ENCODE results near the gene IPO13. TPM values are rescaled to one million over a fixed set of nuclear protein-coding genes. Genes with fewer than 3 reads are reported as not detected.

Gene IPO13
- total RNA-seq, 2 experiments from 2014 or later = 8.0 to 12.4 TPM

DNA sequence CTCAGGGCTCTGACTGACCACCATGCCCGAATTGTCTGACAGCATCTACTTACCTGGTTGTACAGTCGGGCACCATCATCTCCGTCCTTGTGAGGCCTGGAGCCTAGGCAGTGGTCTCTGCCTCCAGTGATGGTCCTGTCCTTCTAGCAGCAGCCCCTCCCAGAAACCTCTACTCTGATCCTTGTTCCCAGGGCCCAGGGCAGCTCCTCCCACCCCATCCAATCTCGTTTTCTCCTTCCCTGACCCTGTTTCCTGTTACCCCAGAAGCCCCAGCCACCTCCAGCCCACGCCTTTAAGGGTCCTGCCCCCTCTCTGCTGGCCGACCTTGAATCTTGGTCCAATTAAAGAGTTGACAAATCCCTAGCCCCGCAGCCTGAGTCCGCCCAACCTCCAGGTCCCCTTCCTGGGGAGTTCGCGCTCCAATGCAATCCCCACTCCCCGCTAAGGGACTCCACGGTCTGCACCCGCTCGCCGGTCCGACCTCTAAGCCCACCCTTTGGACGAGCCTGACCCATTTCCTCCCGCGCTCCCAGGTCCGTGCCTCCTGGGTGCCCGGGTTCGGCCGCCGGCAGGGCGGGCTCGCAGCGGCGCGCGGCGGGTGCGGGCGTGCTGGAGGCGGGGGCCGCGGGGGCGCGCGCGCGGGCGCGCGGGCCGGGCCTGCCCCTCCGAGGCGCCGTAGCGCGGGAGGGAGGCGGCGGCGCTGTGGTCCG is 32.0 kb downstream of the IPO13 start, which contains the start of gene B4GALT2:
TSS of gene B4GALT2 (plus strand) at position 660 of the 710 bp plus-strand sequence. CDS start 1,951 bp downstream, outside the sequence.
- intact Hi-C loops (cut with micrococcal nuclease) = no loop called here
- CTCF ChIA-PET = no interaction called here

DNA sequence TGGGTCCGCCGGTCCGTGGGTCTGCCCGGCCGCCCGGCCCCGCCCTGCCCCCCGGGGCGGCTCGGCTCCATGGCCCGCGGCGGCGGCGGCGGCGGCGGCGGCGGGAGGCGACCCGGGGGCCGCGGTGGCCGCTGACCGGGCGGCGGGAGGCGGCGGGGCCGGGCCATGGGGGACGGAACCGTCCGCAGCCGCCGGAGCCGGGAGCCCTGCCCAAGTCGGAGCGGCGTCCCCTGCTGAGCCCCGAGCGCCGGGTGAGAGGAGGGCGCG is 32.4 kb downstream of the IPO13 start:
- no peak overlapping the region for H3K27ac Mint-ChIP-seq
- intact Hi-C loops (cut with micrococcal nuclease) = no loop called here
- H3K36me3 Mint-ChIP-seq (ENCODE audit: low read depth) = peaks cover 33% of the 10 kb centered on the region
- H3K27me3 Mint-ChIP-seq (ENCODE audit: low read depth) = no peaks in the 10 kb centered on the region
- peaks cover 36% of the 10 kb centered on the region for H3K4me1 Mint-ChIP-seq (ENCODE audit: low read depth)
- CTCF ChIA-PET = no interaction called here
- H3K9me3 Mint-ChIP-seq = no peaks in the 10 kb centered on the region
- DNase-seq = no peak
- no peak overlapping the region for H3K4me3 Mint-ChIP-seq

More for the DNA sequence above, 32.0 kb downstream of the IPO13 start, which contains the start of gene B4GALT2:
- Mint-ChIP-seq H3K4me3 (peak within 1 kb of the TSS; percentile 82), H3K9me3 (no peaks in the 10 kb centered on the region), H3K4me1 (ENCODE audit: low read depth) (peaks cover 41% of the 10 kb centered on the region), H3K36me3 (ENCODE audit: low read depth) (peaks cover 33% of the 10 kb centered on the region), H3K27ac (no peak within 1 kb of the TSS), H3K27me3 (ENCODE audit: low read depth) (no peaks in the 10 kb centered on the region)
- peak; percentile 22 for DNase-seq

GRCh38 chr1:43979528-43980254 is 32.9 kb downstream of the IPO13 start:
- CTCF ChIA-PET = no interaction called here
- H3K9me3 Mint-ChIP-seq = no peaks in the 10 kb centered on the region
- peak; percentile 23 for DNase-seq
- H3K36me3 Mint-ChIP-seq (ENCODE audit: low read depth) = peaks cover 33% of the 10 kb centered on the region
- H3K4me3 Mint-ChIP-seq = peak overlapping the region; percentile 82
- no peaks in the 10 kb centered on the region for H3K27me3 Mint-ChIP-seq (ENCODE audit: low read depth)
- intact Hi-C loops (cut with micrococcal nuclease) = no loop called here
- peaks cover 35% of the 10 kb centered on the region for H3K4me1 Mint-ChIP-seq (ENCODE audit: low read depth)
- H3K27ac Mint-ChIP-seq = no peak overlapping the region

GRCh38 chr1:43980255-43981134 is 33.7 kb downstream of the IPO13 start:
- H3K4me1 Mint-ChIP-seq (ENCODE audit: low read depth) = peaks cover 35% of the 10 kb centered on the region
- CTCF ChIA-PET = no interaction called here
- DNase-seq = no peak
- H3K9me3 Mint-ChIP-seq = no peaks in the 10 kb centered on the region
- peak overlapping the region; percentile 82 for H3K4me3 Mint-ChIP-seq
- no peak overlapping the region for H3K27ac Mint-ChIP-seq
- intact Hi-C loops (cut with micrococcal nuclease) = no loop called here
- no peaks in the 10 kb centered on the region for H3K27me3 Mint-ChIP-seq (ENCODE audit: low read depth)
- H3K36me3 Mint-ChIP-seq (ENCODE audit: low read depth) = peaks cover 35% of the 10 kb centered on the region

- H3K27me3 Mint-ChIP-seq (ENCODE audit: low read depth) = no peaks in the 10 kb centered on the region
- intact Hi-C loops (cut with micrococcal nuclease) = no loop called here
- H3K4me3 Mint-ChIP-seq = no peak overlapping the region
- DNase-seq = no peak
- H3K27ac Mint-ChIP-seq = no peak overlapping the region
- CTCF ChIA-PET = no interaction called here
- peaks cover 37% of the 10 kb centered on the region for H3K36me3 Mint-ChIP-seq (ENCODE audit: low read depth)
- no peaks in the 10 kb centered on the region for H3K9me3 Mint-ChIP-seq
- peaks cover 31% of the 10 kb centered on the region for H3K4me1 Mint-ChIP-seq (ENCODE audit: low read depth)
These were observed 34.4 kb downstream of the IPO13 start for GRCh38 chr1:43981135-43981491.

GRCh38 chr1:43981636-43982035 is 34.9 kb downstream of the IPO13 start:
- Mint-ChIP-seq H3K9me3 (no peaks in the 10 kb centered on the region), H3K4me1 (ENCODE audit: low read depth) (peaks cover 26% of the 10 kb centered on the region), H3K36me3 (ENCODE audit: low read depth) (peaks cover 33% of the 10 kb centered on the region), H3K27me3 (ENCODE audit: low read depth) (no peaks in the 10 kb centered on the region), H3K4me3 (no peak overlapping the region), H3K27ac (no peak overlapping the region)
- no peak for DNase-seq
- intact Hi-C loops (cut with micrococcal nuclease) = no loop called here
- CTCF ChIA-PET = no interaction called here

- H3K9me3 Mint-ChIP-seq = no peaks in the 10 kb centered on the region
- H3K4me1 Mint-ChIP-seq (ENCODE audit: low read depth) = peaks cover 20% of the 10 kb centered on the region
- intact Hi-C loops (cut with micrococcal nuclease) = no loop called here
These were observed 35.5 kb downstream of the IPO13 start for GRCh38 chr1:43982241-43982640.

GRCh38 chr1:43982808-43983207 is 36.1 kb downstream of the IPO13 start:
- peaks cover 14% of the 10 kb centered on the region for H3K4me1 Mint-ChIP-seq (ENCODE audit: low read depth)
- peaks cover 22% of the 10 kb centered on the region for H3K36me3 Mint-ChIP-seq (ENCODE audit: low read depth)
- no peak for DNase-seq
- no peaks in the 10 kb centered on the region for H3K27me3 Mint-ChIP-seq (ENCODE audit: low read depth)
- no peak overlapping the region for H3K4me3 Mint-ChIP-seq
- no peak overlapping the region for H3K27ac Mint-ChIP-seq
- CTCF ChIA-PET = no interaction called here
- H3K9me3 Mint-ChIP-seq = no peaks in the 10 kb centered on the region
- intact Hi-C loops (cut with micrococcal nuclease) = no loop called here

More at GRCh38 chr1:43982241-43982640, 35.5 kb downstream of the IPO13 start:
- no peak overlapping the region for H3K27ac Mint-ChIP-seq
- no peak for DNase-seq
- CTCF ChIA-PET = no interaction called here
- H3K36me3 Mint-ChIP-seq (ENCODE audit: low read depth) = peaks cover 27% of the 10 kb centered on the region
- H3K4me3 Mint-ChIP-seq = no peak overlapping the region
- H3K27me3 Mint-ChIP-seq (ENCODE audit: low read depth) = no peaks in the 10 kb centered on the region

GRCh38 chr1:43983253-43983899 is 36.6 kb downstream of the IPO13 start:
- CTCF ChIA-PET = no interaction called here
- H3K27me3 Mint-ChIP-seq (ENCODE audit: low read depth) = no peaks in the 10 kb centered on the region
- H3K9me3 Mint-ChIP-seq = no peaks in the 10 kb centered on the region
- H3K4me3 Mint-ChIP-seq = no peak overlapping the region
- DNase-seq = no peak
- H3K36me3 Mint-ChIP-seq (ENCODE audit: low read depth) = peaks cover 18% of the 10 kb centered on the region
- H3K4me1 Mint-ChIP-seq (ENCODE audit: low read depth) = peaks cover 10% of the 10 kb centered on the region
- no peak overlapping the region for H3K27ac Mint-ChIP-seq
- intact Hi-C loops (cut with micrococcal nuclease) = no loop called here

DNA sequence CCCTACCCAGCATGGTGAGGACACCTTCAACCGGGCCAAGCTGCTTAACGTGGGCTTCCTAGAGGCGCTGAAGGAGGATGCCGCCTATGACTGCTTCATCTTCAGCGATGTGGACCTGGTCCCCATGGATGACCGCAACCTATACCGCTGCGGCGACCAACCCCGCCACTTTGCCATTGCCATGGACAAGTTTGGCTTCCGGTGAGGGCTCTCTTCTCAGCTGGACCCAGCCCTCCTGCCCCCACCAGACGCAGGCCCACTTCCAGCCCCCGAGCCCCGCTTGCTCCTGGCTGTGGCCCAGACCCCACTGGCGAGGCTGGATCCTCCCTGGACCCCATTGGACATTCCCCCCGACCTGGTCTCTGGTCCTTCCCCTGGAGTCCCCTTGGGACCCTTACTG is 38.1 kb downstream of the IPO13 start:
- intact Hi-C loops (cut with micrococcal nuclease) = no loop called here

GRCh38 chr1:43985984-43986595 is 39.3 kb downstream of the IPO13 start:
- Mint-ChIP-seq H3K36me3 (ENCODE audit: low read depth) (peaks cover 8% of the 10 kb centered on the region), H3K4me3 (no peak overlapping the region), H3K4me1 (ENCODE audit: low read depth) (peaks cover 3% of the 10 kb centered on the region), H3K27ac (no peak overlapping the region), H3K9me3 (no peaks in the 10 kb centered on the region), H3K27me3 (ENCODE audit: low read depth) (no peaks in the 10 kb centered on the region)
- intact Hi-C loops (cut with micrococcal nuclease) = no loop called here
- CTCF ChIA-PET = interaction anchor here (1.3 kb wide), 1 partner anchor 62 kb away, joined by 4 read pairs; no protein-coding TSS in a partner anchor
- no peak for DNase-seq

More for the DNA sequence above, 38.1 kb downstream of the IPO13 start:
- no peaks in the 10 kb centered on the region for H3K9me3 Mint-ChIP-seq
- peaks cover 6% of the 10 kb centered on the region for H3K4me1 Mint-ChIP-seq (ENCODE audit: low read depth)
- H3K4me3 Mint-ChIP-seq = no peak overlapping the region
- no peak for DNase-seq
- no peak overlapping the region for H3K27ac Mint-ChIP-seq
- peaks cover 14% of the 10 kb centered on the region for H3K36me3 Mint-ChIP-seq (ENCODE audit: low read depth)
- H3K27me3 Mint-ChIP-seq (ENCODE audit: low read depth) = no peaks in the 10 kb centered on the region
- CTCF ChIA-PET = no interaction called here

- no peak for DNase-seq
These were observed 40.0 kb downstream of the IPO13 start for GRCh38 chr1:43986712-43987111.

More at GRCh38 chr1:43986712-43987111, 40.0 kb downstream of the IPO13 start:
- CTCF ChIA-PET = interaction anchor here (1.3 kb wide), 1 partner anchor 61 kb away, joined by 4 read pairs; no protein-coding TSS in a partner anchor
- Mint-ChIP-seq H3K27me3 (ENCODE audit: low read depth) (no peaks in the 10 kb centered on the region), H3K36me3 (ENCODE audit: low read depth) (peaks cover 8% of the 10 kb centered on the region), H3K27ac (no peak overlapping the region), H3K4me3 (no peak overlapping the region), H3K4me1 (ENCODE audit: low read depth) (peaks cover 5% of the 10 kb centered on the region), H3K9me3 (no peaks in the 10 kb centered on the region)
- intact Hi-C loops (cut with micrococcal nuclease) = no loop called here

Data from activated naive CD4-positive, alpha-beta T cell treated with anti-CD3 and anti-CD28 coated beads for 36 hours (primary cell).